A673 (cell line): ENCODE measurements around the gene PDAP1. TPM values are rescaled to one million over a fixed set of nuclear protein-coding genes. Genes with fewer than 3 reads are reported as not detected.

Experiments
- BruUV-seq: library from RNA; stranded (reverse); fragments of 400-500 nt; replicated peaks from 2 replicates; lab custom pipeline; 2021; lab: Mats Ljungman, UMichigan
- CTCF ChIA-PET: fragments of 300-600 bp; sonication (Branson Sonifier 250); formaldehyde crosslinking; loops from one replicate; lab custom pipeline; 2022; ENCODE audit warnings: antibody characterized with exemption; lab: Charles Lee
- POLR2A ChIA-PET: fragments of 300-600 bp; sonication (Branson Sonifier 250); formaldehyde crosslinking; loops from one replicate; lab custom pipeline; 2022; ENCODE audit warnings: antibody characterized with exemption; ENCODE audit not compliant: low non-redundant PET; lab: Charles Lee
- DNase-seq: peaks from one replicate; pipeline ENCODE4 v3.0.0-alpha.2; 2015; ENCODE audit warnings: low spot score
- H3K27ac ChIP-seq: fragments of 200-600 bp; sonication (generic); 2 replicates; pipeline ENCODE4 v1.5.1; 2016; ENCODE audit warnings: mixed run types, low read depth, mild to moderate bottlenecking, mixed read lengths, antibody characterized with exemption, low read length; ENCODE audit not compliant: poor library complexity, severe bottlenecking
- H3K27me3 ChIP-seq: fragments of 200-600 bp; sonication (generic); replicated peaks from 2 replicates; pipeline ENCODE4 v1.6.1; 2017; ENCODE audit warnings: mixed run types, low read depth, mild to moderate bottlenecking, mixed read lengths, antibody characterized with exemption, low read length; ENCODE audit not compliant: insufficient read depth, poor library complexity
- H3K36me3 ChIP-seq: fragments of 200-600 bp; sonication (generic); 2 replicates; pipeline ENCODE4 v1.6.1; 2016; ENCODE audit warnings: mixed run types, mild to moderate bottlenecking, mixed read lengths, antibody characterized with exemption, low read length; ENCODE audit not compliant: insufficient read depth, poor library complexity, severe bottlenecking
- H3K4me1 ChIP-seq: fragments of 200-600 bp; sonication (generic); 2 replicates; pipeline ENCODE4 v1.6.1; 2017; ENCODE audit warnings: mixed run types, mild to moderate bottlenecking, mixed read lengths, antibody characterized with exemption, low read length; ENCODE audit not compliant: insufficient read depth, poor library complexity, severe bottlenecking
- H3K4me3 ChIP-seq: fragments of 200-600 bp; sonication (generic); 2 replicates; pipeline ENCODE4 v1.5.1; 2016; ENCODE audit warnings: low read depth, mixed run types, mild to moderate bottlenecking, mixed read lengths, low read length; ENCODE audit not compliant: poor library complexity, severe bottlenecking
- H3K9me3 ChIP-seq: fragments of 200-600 bp; sonication (generic); 2 replicates; pipeline ENCODE4 v1.6.1; 2016; ENCODE audit warnings: mixed run types, low read depth, mild to moderate bottlenecking, mixed read lengths, antibody characterized with exemption, low read length; ENCODE audit not compliant: poor library complexity, severe bottlenecking
- EZH2 ChIP-seq: fragments of 200-600 bp; sonication (generic); IDR thresholded peaks from 2 replicates; pipeline ENCODE4 v1.6.1; 2017; ENCODE audit warnings: borderline replicate concordance, low read depth, mild to moderate bottlenecking, mixed read lengths, antibody characterized with exemption, low read length; ENCODE audit not compliant: poor library complexity, severe bottlenecking
- intact Hi-C: fragments of 100-400 bp; cut with micrococcal nuclease; formaldehyde crosslinking; loops from one replicate; pipeline ENCODE4 v1.10.0; 2022; ENCODE audit not compliant: unreplicated experiment
- total RNA-seq: library from RNA; stranded (reverse); gene quantifications from 2 replicates; pipeline ENCODE4 v1.2.3, GENCODE V29; 2021
- TF ChIP-seq, protein P1 (sequence below): fragments of 300-800, 200-600 bp; sonication (generic); conservative IDR thresholded peaks from 2 replicates; pipeline ENCODE4 v1.5.1; 2017; ENCODE audit warnings: low read depth, mild to moderate bottlenecking, antibody characterized with exemption, low read length, moderate library complexity, mixed read lengths

Gene PDAP1
- total RNA-seq, 1 experiment from 2014 or later = 164 TPM

- no TSS peak for BruUV-seq
- peak overlapping the region; percentile 5 for H3K27ac ChIP-seq
- H3K36me3 ChIP-seq = peaks cover 86% of the 10 kb centered on the region
- intact Hi-C loops = no loop called here
- H3K27me3 ChIP-seq = no peaks in the 10 kb centered on the region
- no peaks in the 10 kb centered on the region for H3K4me1 ChIP-seq
- POLR2A ChIA-PET = no interaction called here
- no peak overlapping the region for H3K4me3 ChIP-seq
- TF ChIP-seq, protein P1, sequence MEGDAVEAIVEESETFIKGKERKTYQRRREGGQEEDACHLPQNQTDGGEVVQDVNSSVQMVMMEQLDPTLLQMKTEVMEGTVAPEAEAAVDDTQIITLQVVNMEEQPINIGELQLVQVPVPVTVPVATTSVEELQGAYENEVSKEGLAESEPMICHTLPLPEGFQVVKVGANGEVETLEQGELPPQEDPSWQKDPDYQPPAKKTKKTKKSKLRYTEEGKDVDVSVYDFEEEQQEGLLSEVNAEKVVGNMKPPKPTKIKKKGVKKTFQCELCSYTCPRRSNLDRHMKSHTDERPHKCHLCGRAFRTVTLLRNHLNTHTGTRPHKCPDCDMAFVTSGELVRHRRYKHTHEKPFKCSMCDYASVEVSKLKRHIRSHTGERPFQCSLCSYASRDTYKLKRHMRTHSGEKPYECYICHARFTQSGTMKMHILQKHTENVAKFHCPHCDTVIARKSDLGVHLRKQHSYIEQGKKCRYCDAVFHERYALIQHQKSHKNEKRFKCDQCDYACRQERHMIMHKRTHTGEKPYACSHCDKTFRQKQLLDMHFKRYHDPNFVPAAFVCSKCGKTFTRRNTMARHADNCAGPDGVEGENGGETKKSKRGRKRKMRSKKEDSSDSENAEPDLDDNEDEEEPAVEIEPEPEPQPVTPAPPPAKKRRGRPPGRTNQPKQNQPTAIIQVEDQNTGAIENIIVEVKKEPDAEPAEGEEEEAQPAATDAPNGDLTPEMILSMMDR = no peak
- TF ChIP-seq EZH2 = no peak
- DNase-seq = no peak
- CTCF ChIA-PET = interaction anchor here (0.6 kb wide), 1 partner anchor 573 kb away, joined by 7 read pairs; no protein-coding TSS in a partner anchor
- H3K9me3 ChIP-seq = no peaks in the 10 kb centered on the region
These were observed 44.1 kb upstream of the PDAP1 start for GRCh38 chr7:99452541-99452940.

DNA sequence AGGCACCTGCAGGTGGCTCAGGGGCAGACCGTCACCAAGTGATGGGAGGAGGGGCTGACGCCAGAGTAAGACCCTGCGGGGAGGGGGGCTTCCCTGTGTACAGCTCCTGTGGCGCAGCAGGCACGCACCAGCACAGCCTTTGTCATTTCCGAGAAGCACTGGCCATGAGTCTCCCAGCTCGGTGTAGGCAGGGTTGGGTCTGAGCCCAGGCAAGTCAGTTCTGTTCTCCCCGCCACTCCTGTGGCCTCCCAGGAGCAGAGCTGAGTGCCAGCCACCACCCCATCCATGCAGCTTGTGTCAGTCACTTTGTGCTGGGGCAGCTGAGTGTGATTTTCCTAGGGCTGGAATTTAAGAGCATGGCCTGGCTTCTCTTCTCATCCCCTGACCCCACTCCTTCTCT lies 43.5 kb upstream of the PDAP1 start:
- no peak for DNase-seq
- TF ChIP-seq, protein P1 = no peak
- no peak for TF ChIP-seq EZH2
- Histone ChIP-seq H3K27ac (no peak overlapping the region), H3K36me3 (peaks cover 85% of the 10 kb centered on the region), H3K4me3 (no peak overlapping the region), H3K27me3 (no peaks in the 10 kb centered on the region), H3K4me1 (no peaks in the 10 kb centered on the region), H3K9me3 (no peaks in the 10 kb centered on the region)
- no TSS peak for BruUV-seq
- CTCF ChIA-PET = no interaction called here
- POLR2A ChIA-PET = no interaction called here
- intact Hi-C loops = no loop called here

DNA sequence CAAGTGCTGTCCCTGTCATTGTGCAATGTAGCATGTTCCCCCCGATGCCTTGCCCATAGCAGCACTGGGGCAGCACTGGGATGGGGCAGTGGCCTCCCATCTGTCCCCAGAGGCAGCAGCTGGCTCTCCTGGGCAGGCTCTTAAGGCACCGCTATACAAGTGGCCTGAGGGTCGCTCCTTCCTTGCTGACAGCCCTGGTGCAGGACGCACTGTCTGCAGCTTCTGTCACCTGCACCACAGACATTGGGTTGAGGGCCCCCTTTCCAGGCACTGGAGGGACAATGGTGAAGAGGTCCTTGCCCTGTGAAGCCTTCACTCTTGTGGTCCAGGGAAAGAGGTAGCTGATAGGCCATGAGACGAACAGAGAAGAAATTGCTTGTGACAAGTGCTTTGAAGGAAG lies 40.9 kb upstream of the PDAP1 start:
- no peaks in the 10 kb centered on the region for H3K4me1 ChIP-seq
- no peaks in the 10 kb centered on the region for H3K27me3 ChIP-seq
- H3K27ac ChIP-seq = no peak overlapping the region
- no peaks in the 10 kb centered on the region for H3K9me3 ChIP-seq
- DNase-seq = no peak
- intact Hi-C loops = no loop called here
- no peak overlapping the region for H3K4me3 ChIP-seq
- TF ChIP-seq, protein P1 = no peak
- BruUV-seq = no TSS peak
- ChIA-PET POLR2A (no interaction called here), CTCF (interaction anchor here (0.6 kb wide), 1 partner anchor 11 kb away, joined by 3 read pairs; no protein-coding TSS in a partner anchor)
- peaks cover 82% of the 10 kb centered on the region for H3K36me3 ChIP-seq
